Skeletal muscle tissue (tissue), 4 donors: Measurements from ENCODE around the gene CACNB2. TPM values are rescaled to one million over a fixed set of nuclear protein-coding genes. Genes with fewer than 3 reads are reported as not detected.

Experiments used
- H3K27ac ChIP-seq: one replicate; pipeline ENCODE4 v1.7.0; 2013; ENCODE audit warnings: mild to moderate bottlenecking, low read depth, low read length, inconsistent platforms
- H3K27me3 ChIP-seq, 3 donors: one replicate each; pipeline ENCODE4 v1.7.0; 2013; ENCODE audit warnings: low read length in 3 of 3; ENCODE audit not compliant: control insufficient read depth in 3 of 3, insufficient read depth in 3 of 3
- H3K36me3 ChIP-seq, 3 donors: one replicate each; pipeline ENCODE4 v1.7.0; 2013; ENCODE audit warnings: low read length in 3 of 3; ENCODE audit not compliant: control insufficient read depth in 3 of 3, insufficient read depth in 3 of 3
- H3K4me1 ChIP-seq, 3 donors: one replicate each; pipeline ENCODE4 v1.7.0; 2013; ENCODE audit warnings: low read length in 3 of 3, mild to moderate bottlenecking in 3 of 3; ENCODE audit not compliant: control insufficient read depth in 3 of 3, insufficient read depth in 3 of 3
- H3K4me3 ChIP-seq, 3 donors: one replicate each; pipeline ENCODE4 v1.7.0; 2013; ENCODE audit warnings: low read length in 3 of 3
- H3K9ac ChIP-seq, 3 donors: one replicate each; pipeline ENCODE4 v1.7.0; 2013; ENCODE audit warnings: low read length in 3 of 3, mild to moderate bottlenecking in 3 of 3, moderate library complexity in 2 of 3, low read depth in 1 of 3
- H3K9me3 ChIP-seq, 3 donors: one replicate each; pipeline ENCODE4 v1.7.0; 2013; ENCODE audit warnings: low read length in 3 of 3; ENCODE audit not compliant: control insufficient read depth in 3 of 3
- total RNA-seq: library from RNA; depleted of rRNA; stranded (reverse); fragments of >200 nt; gene quantifications from one replicate; pipeline ENCODE4 v1.2.3, GENCODE V29; 2014
- donor health status: Osteomylitis.

CACNB2 gene
- total RNA-seq, 1 donor from 2014 or later, result 4.2 TPM

DNA sequence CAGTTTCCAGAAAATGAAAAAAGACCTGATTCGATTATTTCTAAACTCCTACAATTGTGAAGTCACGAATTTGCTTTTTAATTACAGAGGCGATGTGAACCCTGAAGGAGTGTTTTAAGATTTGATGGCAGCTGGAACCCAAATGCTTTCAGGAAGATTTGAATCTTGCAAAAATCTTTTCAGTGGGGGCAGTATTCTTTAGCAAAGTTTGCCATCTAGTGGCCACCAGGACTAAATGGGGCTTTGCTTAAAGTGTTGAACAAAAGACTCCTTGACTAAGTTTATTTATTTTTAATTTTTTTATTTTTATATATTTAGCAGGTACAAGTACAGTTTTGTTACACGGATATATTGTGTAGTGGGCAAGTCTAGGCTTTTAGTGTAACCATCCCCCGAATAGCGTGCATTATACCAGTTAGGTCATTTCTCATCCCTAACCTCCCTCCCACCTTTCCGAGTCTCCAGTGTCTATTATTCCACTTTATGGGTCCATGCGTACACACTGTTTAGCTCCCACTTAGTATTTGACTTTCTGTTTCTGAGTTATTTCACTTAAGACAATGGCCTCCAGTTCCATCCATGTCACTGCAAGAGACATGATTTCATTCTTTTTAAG, 98.8 kb downstream of the CACNB2 start:
- H3K9ac ChIP-seq, result no peak overlapping the region
- H3K4me3 ChIP-seq, result no peak overlapping the region
- H3K36me3 ChIP-seq, result no peaks in the 10 kb centered on the region
- no peaks in the 10 kb centered on the region for H3K27me3 ChIP-seq
- no peak overlapping the region for H3K27ac ChIP-seq
- no peaks in the 10 kb centered on the region for H3K4me1 ChIP-seq
- no peaks in the 10 kb centered on the region for H3K9me3 ChIP-seq

DNA sequence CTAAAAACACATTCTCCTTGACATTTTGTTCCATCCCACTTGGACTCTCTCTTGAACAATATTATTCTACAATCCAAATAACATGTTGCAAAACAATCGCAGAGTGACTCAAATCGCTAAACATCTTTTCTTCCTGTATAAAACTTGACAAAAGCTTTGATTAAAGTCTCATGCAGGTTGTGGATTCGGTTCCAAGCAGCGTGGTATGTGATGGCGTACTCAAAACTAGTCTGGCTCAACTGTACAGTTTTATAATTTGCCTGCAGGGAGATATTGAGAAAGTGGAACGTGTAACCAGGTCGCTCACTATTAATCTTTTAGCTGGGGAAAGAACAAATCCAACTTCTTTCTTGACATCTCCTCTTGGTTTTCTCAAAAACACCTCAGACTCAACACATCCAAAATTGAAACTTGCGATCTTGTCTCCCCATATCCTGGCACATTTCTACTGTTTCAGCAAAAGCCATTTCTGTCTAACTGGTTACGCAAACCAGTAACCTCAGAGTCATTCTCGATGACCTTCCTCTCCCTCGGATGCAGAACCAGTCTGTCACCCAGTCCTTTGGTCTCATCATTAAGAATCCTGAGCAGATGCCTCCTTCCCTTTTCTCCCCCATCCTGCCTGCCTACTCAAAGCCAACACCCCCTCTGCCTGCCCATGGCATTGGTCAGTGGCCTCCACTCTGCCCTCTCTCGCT, 100.1 kb downstream of the CACNB2 start:
- Histone ChIP-seq H3K4me3 (no peak overlapping the region), H3K27ac (no peak overlapping the region)

DNA sequence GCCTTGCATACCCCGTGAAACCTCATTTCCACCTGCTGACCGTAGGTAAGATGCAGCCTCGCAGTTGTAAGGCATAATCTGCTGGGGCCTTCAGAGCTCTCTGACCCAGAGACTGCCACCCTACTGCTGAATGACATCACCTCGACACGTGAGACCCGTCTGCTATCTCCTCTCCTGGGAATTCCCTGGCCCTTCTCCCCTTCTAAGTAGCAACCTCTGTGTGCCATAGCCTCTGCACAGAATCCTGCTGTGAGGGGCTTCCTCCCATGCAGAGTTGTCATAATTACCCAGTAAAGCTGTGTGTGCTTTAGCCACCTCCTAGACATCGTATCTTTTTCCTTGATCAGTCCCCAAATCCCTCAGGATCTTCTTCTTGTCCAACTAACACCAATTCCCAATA, 106.7 kb downstream of the CACNB2 start:
- H3K9me3 ChIP-seq, result no peaks in the 10 kb centered on the region
- no peaks in the 10 kb centered on the region for H3K36me3 ChIP-seq
- no peak overlapping the region for H3K4me3 ChIP-seq

More for the DNA sequence above, 100.1 kb downstream of the CACNB2 start:
- H3K4me1 ChIP-seq, result no peaks in the 10 kb centered on the region
- H3K27me3 ChIP-seq, result no peaks in the 10 kb centered on the region
- no peak overlapping the region for H3K9ac ChIP-seq
- no peaks in the 10 kb centered on the region for H3K36me3 ChIP-seq
- no peaks in the 10 kb centered on the region for H3K9me3 ChIP-seq

DNA sequence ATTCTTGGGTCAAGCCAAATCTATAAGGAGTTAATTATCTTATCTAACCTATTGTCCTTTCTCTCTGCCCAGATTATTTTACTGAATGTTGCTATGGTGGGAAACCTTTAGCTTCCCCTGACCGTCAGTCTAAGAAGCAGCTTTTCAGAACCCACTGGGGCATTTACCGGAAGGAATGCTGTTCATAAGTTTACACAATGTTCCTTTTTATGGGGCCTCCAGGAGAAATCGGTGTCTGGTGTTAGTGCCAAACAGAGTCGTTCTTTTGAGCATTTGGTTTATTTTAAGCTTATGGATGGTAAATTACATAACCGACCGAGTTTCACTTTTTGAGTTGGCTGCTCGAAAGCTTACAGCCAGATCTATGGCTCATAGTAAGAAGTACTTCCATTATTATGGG, 111.9 kb downstream of the CACNB2 start:
- no peak overlapping the region for H3K9ac ChIP-seq
- H3K27me3 ChIP-seq, result no peaks in the 10 kb centered on the region
- H3K4me3 ChIP-seq, result no peak overlapping the region
- H3K4me1 ChIP-seq, result no peaks in the 10 kb centered on the region
- no peaks in the 10 kb centered on the region for H3K9me3 ChIP-seq
- no peaks in the 10 kb centered on the region for H3K36me3 ChIP-seq
- H3K27ac ChIP-seq, result no peak overlapping the region

More for the DNA sequence above, 106.7 kb downstream of the CACNB2 start:
- Histone ChIP-seq H3K27ac (no peak overlapping the region), H3K9ac (no peak overlapping the region), H3K27me3 (no peaks in the 10 kb centered on the region), H3K4me1 (no peaks in the 10 kb centered on the region)

DNA sequence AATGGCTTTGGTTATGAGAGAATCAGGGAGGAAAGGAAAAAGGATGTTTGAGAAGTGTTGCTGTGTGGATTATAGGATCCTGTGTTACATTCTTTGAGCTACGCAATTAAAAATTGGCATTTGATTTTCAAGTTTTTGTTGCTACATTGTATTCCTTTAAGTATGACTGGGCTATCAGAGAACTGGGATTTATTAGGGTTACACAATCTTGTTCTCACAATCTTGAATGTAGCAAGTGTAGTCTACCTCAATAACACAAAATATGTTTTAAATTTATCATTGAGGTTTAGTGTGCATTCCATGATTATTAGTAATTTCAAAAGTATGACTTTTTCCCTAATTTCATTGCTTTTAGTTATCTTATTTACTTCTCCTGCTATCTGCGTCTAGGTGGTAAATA, 113.9 kb downstream of the CACNB2 start:
- no peaks in the 10 kb centered on the region for H3K9me3 ChIP-seq

DNA sequence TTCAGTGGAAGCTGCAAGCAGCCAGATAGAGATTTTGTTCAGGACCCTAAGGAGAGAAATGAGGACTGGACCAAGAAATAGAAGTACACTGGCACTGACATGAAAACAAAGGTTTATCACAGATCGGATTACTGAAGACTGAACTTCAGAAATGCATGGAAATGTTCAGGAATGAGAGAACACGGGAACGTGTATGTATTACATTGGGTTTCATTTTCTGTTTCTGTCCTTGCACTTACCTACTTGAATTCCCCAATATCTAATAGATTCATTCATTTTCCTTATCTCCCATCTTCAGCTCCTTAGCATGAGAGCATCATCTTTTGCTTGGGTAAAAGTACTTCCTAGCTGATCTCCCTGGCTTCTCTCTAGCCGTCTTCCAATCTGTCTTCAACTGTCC, 114.5 kb downstream of the CACNB2 start:
- Histone ChIP-seq H3K9ac (no peak overlapping the region), H3K36me3 (no peaks in the 10 kb centered on the region), H3K4me1 (no peaks in the 10 kb centered on the region), H3K27me3 (no peaks in the 10 kb centered on the region), H3K4me3 (no peak overlapping the region), H3K27ac (no peak overlapping the region), H3K9me3 (no peaks in the 10 kb centered on the region)

More for the DNA sequence above, 113.9 kb downstream of the CACNB2 start:
- no peak overlapping the region for H3K27ac ChIP-seq
- H3K27me3 ChIP-seq, result no peaks in the 10 kb centered on the region
- no peak overlapping the region for H3K9ac ChIP-seq
- no peaks in the 10 kb centered on the region for H3K36me3 ChIP-seq
- no peaks in the 10 kb centered on the region for H3K4me1 ChIP-seq
- H3K4me3 ChIP-seq, result no peak overlapping the region

DNA sequence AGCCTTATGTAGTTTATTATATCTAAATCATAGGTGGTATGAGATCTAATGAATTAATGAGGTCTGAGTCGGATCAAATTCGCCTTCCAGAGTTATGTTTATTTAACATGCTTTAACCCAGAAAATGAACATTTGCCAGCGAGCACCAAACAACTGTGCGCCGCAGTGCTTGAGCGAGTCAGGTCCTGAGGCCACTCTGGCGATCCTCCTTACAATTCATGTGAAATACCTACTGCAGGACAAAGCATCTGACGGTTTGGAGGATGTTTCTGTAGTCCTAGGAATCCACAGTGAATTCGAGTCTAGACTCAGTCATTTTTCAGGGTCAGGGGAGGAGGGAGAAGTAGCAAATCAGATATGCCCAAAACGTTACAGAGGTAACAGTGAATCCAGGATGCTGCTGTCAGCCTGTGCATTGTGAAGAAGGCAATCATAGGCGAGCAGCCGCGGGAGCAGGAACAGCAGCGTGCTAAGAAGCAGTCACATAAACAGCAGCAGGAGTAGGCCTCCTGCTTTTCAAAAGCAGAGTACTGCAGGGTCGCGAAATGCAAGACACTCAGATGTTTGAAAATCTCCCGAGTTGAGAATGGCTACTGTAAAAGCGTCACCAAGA, 120.2 kb downstream of the CACNB2 start:
- H3K27me3 ChIP-seq, result no peaks in the 10 kb centered on the region
- H3K9me3 ChIP-seq, result no peaks in the 10 kb centered on the region
- peak overlapping the region in 1 of 3 donors; percentile 35 for H3K4me3 ChIP-seq
- H3K4me1 ChIP-seq, result no peaks in the 10 kb centered on the region
- H3K9ac ChIP-seq, result peak overlapping the region in 1 of 3 donors; percentile 38
- no peaks in the 10 kb centered on the region for H3K36me3 ChIP-seq
- no peak overlapping the region for H3K27ac ChIP-seq

DNA sequence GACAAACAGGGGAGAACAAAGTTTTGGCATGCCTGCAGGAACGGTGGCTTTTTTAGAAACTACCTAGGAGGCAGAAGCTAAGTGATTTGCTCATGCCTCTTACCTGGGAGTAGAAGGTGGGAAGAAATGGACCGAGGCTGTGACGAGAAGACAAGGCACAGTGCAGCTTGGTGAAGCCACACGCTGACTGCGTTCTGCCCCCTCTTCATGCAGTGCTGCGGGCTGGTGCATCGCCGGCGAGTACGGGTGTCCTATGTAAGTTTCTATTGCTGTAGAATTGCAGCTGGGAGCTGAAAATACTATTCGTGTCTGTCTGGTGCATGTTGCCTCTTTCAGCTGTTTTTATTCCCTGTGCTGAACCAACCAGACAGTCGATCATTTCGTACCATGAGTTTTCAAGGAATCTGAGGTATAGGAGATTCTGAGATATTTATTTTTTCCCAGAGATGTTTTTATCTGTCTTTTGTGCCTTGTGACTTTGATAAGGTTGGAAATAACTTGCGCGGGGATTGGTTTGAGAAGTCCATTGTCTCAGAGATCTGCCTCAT, 120.9 kb downstream of the CACNB2 start:
- no peaks in the 10 kb centered on the region for H3K27me3 ChIP-seq
- no peaks in the 10 kb centered on the region for H3K9me3 ChIP-seq
- H3K9ac ChIP-seq, result peak overlapping the region in 1 of 3 donors; percentile 38
- no peak overlapping the region for H3K27ac ChIP-seq
- H3K36me3 ChIP-seq, result no peaks in the 10 kb centered on the region
- no peaks in the 10 kb centered on the region for H3K4me1 ChIP-seq
- peak overlapping the region in 2 of 3 donors; percentile 15 to 35 for H3K4me3 ChIP-seq

DNA sequence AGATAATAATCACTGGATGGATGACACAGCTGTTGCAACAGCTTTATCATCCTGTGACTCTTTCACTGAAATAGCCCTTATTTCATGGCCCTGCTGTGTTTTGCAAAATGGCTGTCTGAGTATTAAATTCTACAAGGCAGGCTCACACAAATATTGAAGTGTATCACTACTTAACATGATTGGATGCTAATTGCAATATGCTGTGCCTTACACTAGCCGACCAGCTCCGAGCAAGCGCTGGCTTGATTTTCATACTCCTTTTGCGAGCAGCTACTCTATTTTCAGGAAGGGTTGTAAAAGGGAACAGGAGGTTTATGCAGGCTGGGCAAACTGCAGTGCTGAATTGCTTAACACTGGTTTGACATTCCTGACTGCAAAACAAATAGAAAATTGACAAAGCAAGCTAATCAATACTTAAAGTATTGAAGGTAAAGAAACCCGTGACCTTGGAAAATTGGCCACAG, 121.6 kb downstream of the CACNB2 start:
- H3K27ac ChIP-seq, result no peak overlapping the region
- no peaks in the 10 kb centered on the region for H3K9me3 ChIP-seq
- H3K27me3 ChIP-seq, result no peaks in the 10 kb centered on the region
- no peaks in the 10 kb centered on the region for H3K36me3 ChIP-seq
- H3K4me1 ChIP-seq, result no peaks in the 10 kb centered on the region
- no peak overlapping the region for H3K9ac ChIP-seq
- H3K4me3 ChIP-seq, result no peak overlapping the region
